GM21447 (cell line): ENCODE results near the gene SMU1.
A peak's percentile ranks its signal among the peaks of the same experiment; 100 is the strongest.
"Not testable (repeated sequence)": the region's sequence is repeated elsewhere in the genome, so short reads cannot be mapped to it uniquely, and the experiment has no call there.

Experiments used
- ATAC-seq: cut with Tn5 transposase; IDR thresholded peaks from one replicate; pipeline ENCODE4 v1.9.1; 2021; ENCODE audit not compliant: unreplicated experiment

Gene SMU1

DNA sequence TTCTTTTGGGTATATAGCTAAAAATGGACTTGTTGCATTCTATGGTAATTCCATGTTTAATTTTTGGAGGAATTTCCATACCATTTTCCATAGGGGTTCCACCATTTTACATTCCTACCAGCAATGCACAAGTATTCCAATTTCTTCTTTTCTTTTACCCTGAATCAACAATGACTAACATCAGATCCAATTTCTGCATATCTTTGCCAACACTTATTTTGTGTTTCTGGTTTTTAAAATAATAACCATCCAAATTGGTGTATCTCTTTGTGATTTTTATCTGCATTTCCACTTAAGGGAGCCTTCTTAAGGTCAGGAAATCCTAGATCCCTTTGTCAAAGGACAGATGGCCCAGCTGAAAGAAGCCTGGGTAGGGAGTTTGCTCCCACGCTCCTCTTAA, 29.5 kb upstream of the SMU1 start:
- no peak for ATAC-seq

DNA sequence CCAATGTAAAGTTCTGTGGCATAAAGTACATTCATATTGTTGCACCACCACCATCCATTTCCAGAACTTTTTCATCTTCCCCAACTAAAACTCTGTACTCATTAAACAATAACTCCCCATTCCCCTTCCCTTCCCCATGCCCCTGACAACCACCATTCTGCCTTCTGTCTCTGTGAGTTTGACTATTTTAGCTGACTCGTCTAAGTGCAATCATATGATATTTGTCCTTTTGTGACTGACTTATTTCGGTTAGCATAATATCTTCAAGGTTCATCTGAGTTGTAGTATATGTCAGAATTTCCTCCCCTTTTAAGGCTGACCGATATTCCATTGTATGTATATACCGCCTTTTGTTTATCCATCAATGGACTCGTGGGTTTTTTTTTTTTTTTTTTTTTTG, 29.0 kb upstream of the SMU1 start:
- ATAC-seq = no peak

- no peak for ATAC-seq
These were observed 27.9 kb upstream of the SMU1 start for GRCh38 chr9:33104401-33104800.

DNA sequence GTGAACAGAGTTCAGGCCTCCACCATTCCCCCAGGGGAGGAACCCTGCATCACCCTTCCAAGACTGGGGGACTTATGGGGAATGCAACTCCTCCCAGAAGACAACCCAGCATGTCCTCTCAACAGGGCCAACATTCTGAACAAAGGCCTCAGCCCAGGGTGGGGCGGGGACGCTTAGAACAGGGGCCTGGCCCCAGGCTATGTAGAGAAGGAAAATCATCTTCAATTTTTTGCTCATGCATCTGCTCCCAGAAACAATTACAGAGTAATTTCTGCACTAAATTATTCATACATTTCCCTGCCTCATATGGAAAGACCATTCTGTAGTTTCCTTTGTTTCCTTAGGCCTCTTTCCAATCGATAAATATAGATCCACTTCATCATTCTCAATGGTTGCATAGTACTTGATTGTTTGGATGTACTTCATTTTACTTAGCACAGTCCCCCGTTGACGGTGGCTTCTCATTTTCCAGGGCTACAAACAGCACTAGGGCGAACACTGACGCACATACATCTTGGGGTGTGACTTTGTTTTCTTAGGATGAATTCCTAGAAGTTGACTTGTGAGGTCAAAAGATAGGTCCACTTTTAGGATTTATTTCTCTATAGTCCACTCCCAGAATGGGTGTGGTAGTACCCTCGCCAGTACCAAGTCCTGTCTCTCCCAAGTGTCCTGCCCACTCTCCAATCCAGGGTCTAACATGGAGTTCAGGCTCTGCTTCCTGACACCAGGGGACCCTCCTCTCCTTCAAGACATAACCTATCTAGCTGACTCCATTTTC, 27.2 kb upstream of the SMU1 start:
- ATAC-seq = no peak

- no peak for ATAC-seq
These were observed 26.2 kb upstream of the SMU1 start for GRCh38 chr9:33102551-33103210.

DNA sequence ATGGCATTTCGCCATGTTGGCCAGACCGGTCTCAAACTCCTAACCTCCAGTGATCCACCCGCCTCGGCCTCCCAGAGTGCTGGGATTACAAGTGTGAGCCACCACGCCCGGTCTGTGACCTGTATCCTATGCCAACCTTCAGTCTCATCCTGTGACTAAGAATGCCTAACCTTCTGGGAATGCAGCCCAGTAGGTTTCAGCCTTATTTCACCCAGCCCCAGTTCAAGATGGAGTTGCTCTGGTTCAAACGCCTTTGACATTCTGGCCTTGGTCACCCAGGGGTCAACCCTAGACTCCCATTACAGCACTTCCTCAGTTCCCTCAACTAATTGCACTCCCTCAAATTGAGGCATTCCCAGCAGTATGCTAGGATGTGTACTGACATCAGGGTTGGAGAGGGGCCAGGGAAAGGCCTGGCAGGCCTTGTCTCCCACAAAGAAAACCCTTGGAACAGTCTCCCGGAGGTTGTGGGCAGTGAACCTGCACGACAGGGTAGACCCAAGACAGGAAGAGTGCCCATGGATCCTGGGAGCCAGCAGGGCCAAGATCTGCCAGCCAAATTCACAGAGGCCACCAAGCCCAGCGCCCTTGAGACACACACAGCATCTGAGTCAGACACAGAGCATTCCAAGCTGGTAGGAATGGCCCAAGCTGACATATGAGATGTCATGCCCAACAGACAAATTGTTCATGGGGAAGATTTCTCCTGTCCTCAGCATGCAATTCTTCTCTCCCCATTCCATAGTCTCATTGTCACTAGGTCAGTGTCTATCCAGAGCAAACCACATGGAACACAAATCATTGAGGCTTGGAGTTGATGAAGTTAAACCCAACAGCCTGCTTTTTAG, 24.9 kb upstream of the SMU1 start:
- no peak for ATAC-seq

DNA sequence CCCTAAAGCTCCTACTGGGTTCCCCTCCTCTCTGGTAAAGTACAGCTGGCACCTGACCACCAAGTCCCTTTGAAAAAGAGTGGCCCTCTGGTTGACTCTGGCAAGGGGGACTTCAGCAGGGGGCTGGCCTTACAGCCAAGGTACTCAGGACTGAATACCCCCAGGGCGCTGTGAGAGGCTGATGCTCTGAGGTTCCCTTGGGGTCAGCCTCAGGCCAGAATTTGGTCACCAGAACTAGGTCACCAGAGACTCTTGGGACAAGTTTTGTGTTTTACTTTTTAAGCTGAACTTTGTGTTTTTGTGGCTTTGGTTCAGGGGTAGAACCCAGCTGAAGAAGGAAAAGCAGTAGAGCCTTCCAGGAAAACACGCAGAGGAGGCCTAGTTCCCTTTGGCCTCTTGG, 23.3 kb upstream of the SMU1 start:
- no peak for ATAC-seq

GRCh38 chr9:33097192-33097591, 20.7 kb upstream of the SMU1 start:
- ATAC-seq = no peak

- ATAC-seq = no peak
These were observed 16.2 kb upstream of the SMU1 start for GRCh38 chr9:33092634-33093033.

DNA sequence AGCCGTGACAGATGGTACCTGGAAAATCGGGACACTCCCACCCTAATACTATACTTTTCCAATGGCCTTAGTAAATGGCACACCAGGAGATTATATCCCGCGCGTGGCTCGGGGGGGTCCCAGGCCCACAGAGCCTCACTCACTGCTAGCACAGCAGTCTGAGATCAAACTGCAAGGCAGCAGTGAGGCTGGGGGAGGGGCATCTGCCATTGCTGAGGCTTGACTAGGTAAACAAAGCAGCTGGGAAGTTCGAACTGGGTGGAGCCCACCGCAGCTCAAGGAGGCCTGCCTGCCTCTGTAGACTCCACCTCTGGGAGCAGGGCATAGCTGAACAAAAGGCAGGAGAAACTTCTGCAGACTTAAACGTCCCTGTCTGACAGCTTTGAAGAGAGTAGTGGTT, 9.2 kb upstream of the SMU1 start:
- not testable (repeated sequence) for ATAC-seq

DNA sequence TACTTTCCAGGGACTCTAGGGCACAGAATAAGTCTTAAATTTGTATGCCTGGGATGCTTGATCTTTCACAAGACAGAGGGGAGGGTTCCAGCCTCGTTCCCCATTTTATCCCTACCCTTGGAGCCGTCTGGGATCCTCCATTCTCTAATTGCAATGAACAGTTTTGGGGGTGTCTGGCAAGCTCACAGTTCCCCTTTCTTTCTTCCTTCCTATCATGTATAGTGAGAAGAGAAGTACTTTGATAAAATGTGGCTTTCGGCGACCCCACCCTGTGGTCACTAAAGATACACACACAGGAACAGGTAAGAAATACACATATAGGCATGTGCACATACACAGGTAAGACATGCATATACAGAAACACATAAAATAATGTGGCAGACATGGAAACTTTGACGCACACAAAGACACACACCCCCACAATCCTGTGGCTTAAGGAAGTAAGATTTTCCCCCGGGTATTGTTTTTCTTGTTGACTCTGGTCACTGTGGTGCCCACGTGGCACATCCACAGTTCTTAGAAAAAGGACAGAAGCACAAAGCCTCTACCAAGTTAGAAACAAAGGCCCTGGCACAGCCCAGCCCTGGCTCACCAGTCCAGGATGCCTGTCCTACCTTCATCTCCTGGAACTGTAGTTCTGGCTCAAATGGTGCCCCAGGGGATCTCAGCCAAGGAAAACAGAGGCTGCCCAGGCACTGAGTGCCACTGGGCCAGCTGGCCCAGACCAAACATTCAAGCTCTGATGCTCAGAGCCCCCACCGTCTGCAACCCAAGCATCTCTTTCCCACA, 6.3 kb upstream of the SMU1 start:
- no peak for ATAC-seq

DNA sequence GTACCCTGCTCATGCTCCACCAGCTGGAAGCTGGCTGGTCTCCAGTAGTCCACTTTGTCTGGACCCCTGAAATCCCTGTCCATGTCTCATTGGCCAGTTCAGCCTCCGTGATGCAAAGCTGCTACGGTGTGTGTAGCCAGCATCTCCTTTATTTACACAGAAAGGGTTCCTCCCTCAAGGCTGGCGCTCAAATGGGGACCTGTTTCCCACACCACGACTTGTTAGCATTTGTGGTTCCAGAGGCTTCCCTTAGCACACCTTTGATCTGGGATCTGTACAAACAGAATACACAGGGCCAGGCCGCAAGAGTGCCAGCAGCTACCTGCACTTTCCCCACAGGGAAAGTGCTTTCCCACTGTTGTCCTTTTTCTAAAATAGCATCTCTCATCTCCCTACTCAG, 5.7 kb upstream of the SMU1 start:
- ATAC-seq = no peak

DNA sequence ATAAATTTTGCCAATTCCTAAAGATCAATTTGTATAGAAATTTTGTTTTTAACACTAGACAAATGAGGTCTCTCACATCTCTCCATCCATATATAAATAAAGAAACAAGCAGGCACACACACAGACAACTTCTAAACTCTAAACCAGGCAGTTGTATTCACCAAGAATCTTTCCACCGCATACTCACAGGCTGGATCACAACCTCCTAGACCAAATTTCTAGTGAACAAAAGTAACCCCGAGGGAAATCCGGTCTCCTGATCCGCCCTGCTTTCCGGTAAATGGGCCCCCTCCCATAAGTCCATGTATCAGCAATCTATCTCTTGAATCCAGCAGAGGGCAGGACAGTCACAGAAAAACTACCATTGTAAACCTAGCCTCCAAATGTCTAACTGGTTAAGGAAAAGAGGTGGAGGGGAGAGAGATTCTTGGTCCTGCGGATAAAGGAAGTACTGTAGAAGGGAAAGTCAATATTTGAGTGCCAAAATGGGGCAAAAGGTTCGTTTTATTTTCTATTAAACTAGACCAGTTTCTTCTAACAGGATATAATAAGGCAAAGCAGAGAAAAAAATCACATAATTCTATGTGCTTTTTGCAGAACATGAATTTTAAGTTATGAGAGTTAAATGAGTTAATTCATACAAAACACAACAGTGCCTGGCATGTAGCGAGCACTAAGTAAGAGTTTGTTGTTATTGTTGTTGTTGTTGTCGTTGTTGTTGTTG, 4.8 kb upstream of the SMU1 start:
- ATAC-seq = peak; percentile 46

DNA sequence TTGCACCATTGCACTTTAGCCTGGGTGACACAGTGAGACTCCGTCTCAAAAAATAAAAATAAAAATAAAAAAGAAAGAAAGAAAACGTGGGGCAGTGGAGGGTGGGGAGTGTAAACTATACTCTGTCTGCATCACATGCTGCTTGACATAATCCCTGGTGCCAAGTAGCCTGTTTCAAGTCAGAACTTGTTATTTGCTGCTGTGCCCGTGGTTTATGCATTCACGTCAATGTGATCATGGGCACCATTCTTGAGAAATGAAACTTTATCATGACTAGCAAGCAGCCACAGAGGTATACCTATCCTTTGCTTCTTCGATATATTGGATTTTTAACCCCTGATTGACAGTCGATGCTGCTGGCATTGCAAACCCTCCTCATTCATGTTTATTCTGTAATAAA, 4.1 kb upstream of the SMU1 start:
- no peak for ATAC-seq

DNA sequence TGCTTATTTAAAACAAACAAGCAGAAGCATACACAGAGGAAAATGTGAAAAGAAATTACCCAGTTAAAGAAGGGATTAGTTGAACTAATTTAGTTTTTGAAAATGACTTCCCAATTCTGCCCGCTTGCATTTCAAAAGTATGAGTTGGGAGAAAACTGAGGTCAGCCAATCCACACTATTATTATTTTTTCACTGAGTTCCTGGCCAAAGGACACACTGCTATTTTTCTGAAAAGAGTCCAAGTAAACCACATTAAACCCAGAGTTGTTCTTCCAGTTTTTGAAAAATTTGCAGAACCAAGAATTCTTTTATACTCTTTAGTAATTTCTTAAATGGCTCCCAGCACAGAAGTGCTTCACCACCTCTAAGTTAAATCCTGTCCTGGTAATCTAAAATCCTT, 7.5 kb downstream of the SMU1 start:
- ATAC-seq = no peak

GRCh38 chr9:33065157-33066076, 11.1 kb downstream of the SMU1 start:
- ATAC-seq = peak; percentile 85

DNA sequence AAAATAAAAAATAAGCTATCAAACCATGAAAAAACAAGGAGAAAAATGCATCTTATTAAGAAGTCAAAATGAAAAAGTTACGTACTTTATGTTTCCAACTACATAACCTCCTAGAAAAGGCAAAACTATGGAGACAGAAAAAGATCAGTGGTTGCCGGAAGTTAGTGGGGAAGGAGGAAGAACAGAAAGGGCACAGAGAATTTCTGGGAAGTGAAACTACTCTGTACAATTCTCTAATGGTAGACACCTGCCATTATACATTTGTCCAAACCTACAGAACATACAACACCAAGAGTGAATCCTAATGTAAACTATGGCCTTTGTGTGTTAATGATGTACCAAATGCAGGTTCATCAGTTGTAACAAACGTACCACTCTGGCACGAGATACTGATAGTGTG, 25.3 kb downstream of the SMU1 start:
- no peak for ATAC-seq

GRCh38 chr9:33049680-33050361, 26.7 kb downstream of the SMU1 start:
- no peak for ATAC-seq

- ATAC-seq = no peak
These were observed 28.4 kb downstream of the SMU1 start for GRCh38 chr9:33048054-33048465.
